ENCODE results near the gene ABTB1.

- TF ChIP-seq, protein P1, sequence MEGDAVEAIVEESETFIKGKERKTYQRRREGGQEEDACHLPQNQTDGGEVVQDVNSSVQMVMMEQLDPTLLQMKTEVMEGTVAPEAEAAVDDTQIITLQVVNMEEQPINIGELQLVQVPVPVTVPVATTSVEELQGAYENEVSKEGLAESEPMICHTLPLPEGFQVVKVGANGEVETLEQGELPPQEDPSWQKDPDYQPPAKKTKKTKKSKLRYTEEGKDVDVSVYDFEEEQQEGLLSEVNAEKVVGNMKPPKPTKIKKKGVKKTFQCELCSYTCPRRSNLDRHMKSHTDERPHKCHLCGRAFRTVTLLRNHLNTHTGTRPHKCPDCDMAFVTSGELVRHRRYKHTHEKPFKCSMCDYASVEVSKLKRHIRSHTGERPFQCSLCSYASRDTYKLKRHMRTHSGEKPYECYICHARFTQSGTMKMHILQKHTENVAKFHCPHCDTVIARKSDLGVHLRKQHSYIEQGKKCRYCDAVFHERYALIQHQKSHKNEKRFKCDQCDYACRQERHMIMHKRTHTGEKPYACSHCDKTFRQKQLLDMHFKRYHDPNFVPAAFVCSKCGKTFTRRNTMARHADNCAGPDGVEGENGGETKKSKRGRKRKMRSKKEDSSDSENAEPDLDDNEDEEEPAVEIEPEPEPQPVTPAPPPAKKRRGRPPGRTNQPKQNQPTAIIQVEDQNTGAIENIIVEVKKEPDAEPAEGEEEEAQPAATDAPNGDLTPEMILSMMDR (IDR thresholded peaks at IDR 0.05): no peak
- TF ChIP-seq EP300 (IDR thresholded peaks at IDR 0.05): no peak
These were observed 15.8 kb upstream of the ABTB1 start for GRCh38 chr3:127656906-127657305.

Measured in ovary (tissue), 3 donors.